Measurements from ENCODE around the gene ARRDC4. TPM values are rescaled to one million over a fixed set of nuclear protein-coding genes. Genes with fewer than 3 reads are reported as not detected.

ARRDC4 gene
- total RNA-seq, 1 donor from 2014 or later: 14.2 TPM

- H3K4me3 Mint-ChIP-seq: no peak overlapping the region
- no peak overlapping the region for H3K27ac Mint-ChIP-seq (ENCODE audit: unreplicated experiment)
- no peaks in the 10 kb centered on the region for H3K4me1 Mint-ChIP-seq
- no peak for DNase-seq (ENCODE audit: low read depth, low spot score)
- H3K9me3 Mint-ChIP-seq: no peaks in the 10 kb centered on the region
- H3K36me3 Mint-ChIP-seq (ENCODE audit: low read depth): peaks cover 3% of the 10 kb centered on the region
- no peaks in the 10 kb centered on the region for H3K27me3 Mint-ChIP-seq (ENCODE audit: low read depth)
- TF ChIP-seq CTCF (conservative IDR thresholded peaks at IDR 0.05): no peak
Observed at GRCh38 chr15:97976766-97977503, 16.4 kb downstream of the ARRDC4 start.

- Mint-ChIP-seq H3K27ac (ENCODE audit: unreplicated experiment) (no peak overlapping the region), H3K36me3 (ENCODE audit: low read depth) (peaks cover 3% of the 10 kb centered on the region)
Observed at GRCh38 chr15:97977734-97978133, 17.2 kb downstream of the ARRDC4 start.

DNA sequence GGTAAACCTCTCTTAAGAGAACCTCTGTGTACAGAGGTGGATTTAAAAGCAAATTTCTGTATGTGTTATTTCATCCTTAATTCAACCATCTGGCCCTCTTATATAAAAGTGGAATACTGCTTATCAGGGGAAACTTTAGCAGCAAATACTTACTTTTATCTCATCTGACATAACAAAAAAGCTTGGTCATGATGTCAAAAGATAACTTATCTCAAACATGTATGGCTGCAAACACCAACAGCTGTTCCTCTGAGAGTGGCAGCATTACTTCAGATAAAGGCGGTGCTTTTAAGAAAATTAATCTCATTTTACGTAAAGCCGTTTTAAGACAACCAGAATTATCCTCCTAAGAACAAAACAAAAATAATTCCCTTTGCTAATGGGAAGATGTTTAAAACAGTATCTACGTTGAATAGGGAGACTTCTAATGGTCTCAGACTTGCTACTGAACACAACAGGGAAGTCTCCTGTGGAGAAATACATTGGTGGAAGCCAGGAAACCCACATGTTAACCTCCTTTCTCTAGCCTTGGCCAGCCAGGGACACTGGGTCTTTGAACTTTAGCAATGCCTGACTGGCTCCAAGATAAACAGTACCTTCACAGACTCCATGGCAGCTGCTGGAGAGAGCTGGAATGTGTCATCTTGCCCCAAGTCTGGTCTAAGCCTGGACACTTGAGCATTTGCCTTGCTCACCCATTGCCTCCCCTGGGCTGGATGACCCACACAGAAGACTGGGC lies 18.1 kb downstream of the ARRDC4 start:
- no peak overlapping the region for H3K27ac Mint-ChIP-seq (ENCODE audit: unreplicated experiment)
- H3K4me1 Mint-ChIP-seq: no peaks in the 10 kb centered on the region
- H3K4me3 Mint-ChIP-seq: no peak overlapping the region
- no peak for TF ChIP-seq CTCF (conservative IDR thresholded peaks at IDR 0.05)
- H3K27me3 Mint-ChIP-seq (ENCODE audit: low read depth): no peaks in the 10 kb centered on the region
- no peaks in the 10 kb centered on the region for H3K9me3 Mint-ChIP-seq
- no peak for DNase-seq (ENCODE audit: low read depth, low spot score)
- peaks cover 3% of the 10 kb centered on the region for H3K36me3 Mint-ChIP-seq (ENCODE audit: low read depth)

More at GRCh38 chr15:97977734-97978133, 17.2 kb downstream of the ARRDC4 start:
- no peak for DNase-seq (ENCODE audit: low read depth, low spot score)
- no peaks in the 10 kb centered on the region for H3K27me3 Mint-ChIP-seq (ENCODE audit: low read depth)
- no peak overlapping the region for H3K4me3 Mint-ChIP-seq
- no peaks in the 10 kb centered on the region for H3K9me3 Mint-ChIP-seq
- TF ChIP-seq CTCF (conservative IDR thresholded peaks at IDR 0.05): no peak
- no peaks in the 10 kb centered on the region for H3K4me1 Mint-ChIP-seq

DNA sequence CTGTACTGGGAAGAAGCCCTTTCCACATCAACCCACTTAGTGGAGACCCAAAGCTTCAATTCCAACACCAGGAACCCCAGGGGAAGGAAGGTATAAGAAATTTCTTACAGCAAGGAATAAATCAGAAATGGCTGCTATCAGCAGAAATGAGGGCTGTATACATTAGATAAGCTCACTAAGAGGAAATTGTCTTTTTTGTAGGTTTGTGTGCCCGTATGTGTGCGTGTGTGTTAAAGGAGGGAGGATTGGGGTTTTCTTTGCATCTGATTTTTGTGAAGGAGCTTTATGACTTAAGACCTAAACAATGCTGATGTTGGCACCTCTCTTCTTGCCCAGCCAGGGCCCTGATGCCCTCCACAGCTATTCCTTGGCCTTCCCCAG lies 18.6 kb downstream of the ARRDC4 start:
- Mint-ChIP-seq H3K4me3 (no peak overlapping the region), H3K27me3 (ENCODE audit: low read depth) (no peaks in the 10 kb centered on the region), H3K36me3 (ENCODE audit: low read depth) (peaks cover 3% of the 10 kb centered on the region)

DNA sequence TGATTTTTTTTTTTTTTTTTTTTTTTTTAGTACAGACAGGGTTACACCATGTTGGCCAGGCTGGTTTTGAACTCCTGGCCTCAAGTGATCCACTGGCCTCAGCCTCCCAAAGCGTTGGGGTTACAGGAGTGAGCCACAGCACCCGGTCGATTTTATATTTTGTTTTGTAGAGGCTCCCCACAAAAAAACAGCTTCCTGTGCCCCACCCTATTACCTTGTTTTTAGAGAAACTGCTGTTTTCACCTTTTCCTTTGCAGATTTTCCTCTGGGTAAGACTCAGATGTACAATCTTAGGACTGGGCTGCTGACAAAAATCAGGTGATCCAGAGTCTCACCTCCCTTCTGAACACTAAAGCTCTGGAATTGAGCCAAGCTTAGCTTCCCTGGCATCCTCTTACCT lies 20.6 kb downstream of the ARRDC4 start:
- H3K27me3 Mint-ChIP-seq (ENCODE audit: low read depth): no peaks in the 10 kb centered on the region
- peaks cover 3% of the 10 kb centered on the region for H3K9me3 Mint-ChIP-seq
- H3K4me3 Mint-ChIP-seq: no peak overlapping the region
- H3K27ac Mint-ChIP-seq (ENCODE audit: unreplicated experiment): no peak overlapping the region
- no peak for TF ChIP-seq CTCF (conservative IDR thresholded peaks at IDR 0.05)
- no peaks in the 10 kb centered on the region for H3K4me1 Mint-ChIP-seq
- H3K36me3 Mint-ChIP-seq (ENCODE audit: low read depth): peaks cover under 1% of the 10 kb centered on the region
- DNase-seq (ENCODE audit: low read depth, low spot score): no peak

More for the DNA sequence above, 18.6 kb downstream of the ARRDC4 start:
- DNase-seq (ENCODE audit: low read depth, low spot score): no peak
- H3K27ac Mint-ChIP-seq (ENCODE audit: unreplicated experiment): no peak overlapping the region
- H3K9me3 Mint-ChIP-seq: no peaks in the 10 kb centered on the region
- no peak for TF ChIP-seq CTCF (conservative IDR thresholded peaks at IDR 0.05)
- no peaks in the 10 kb centered on the region for H3K4me1 Mint-ChIP-seq

All from neural crest cell (in vitro differentiated cells).